Fibroblast of skin of right quadriceps (primary cell): ENCODE measurements around the gene SIRPD.
"Not testable (repeated sequence)": the region's sequence is repeated elsewhere in the genome, so short reads cannot be mapped to it uniquely, and the experiment has no call there.

ENCODE experiments used
- DNase-seq: peaks from one replicate; pipeline ENCODE4 v3.0.0-alpha.2; 2013

The SIRPD gene

GRCh38 chr20:1557605-1558004 lies at the start of gene SIRPD:
TSS of gene SIRPD (minus strand) at chr20:1557705. CDS start at chr20:1557653, 52 bp downstream.
- DNase-seq, result no peak

GRCh38 chr20:1600736-1601135 lies 43.2 kb upstream of the SIRPD start:
- no peak for DNase-seq

- DNase-seq, result no peak
Observed at GRCh38 chr20:1595333-1595732, 37.8 kb upstream of the SIRPD start.

- DNase-seq, result no peak
Observed at GRCh38 chr20:1588533-1589460, 31.3 kb upstream of the SIRPD start.

GRCh38 chr20:1587781-1588532 lies 30.5 kb upstream of the SIRPD start:
- no peak for DNase-seq

- no peak for DNase-seq
Observed at GRCh38 chr20:1579488-1579887, 22.0 kb upstream of the SIRPD start.

- DNase-seq, result no peak
Observed at GRCh38 chr20:1577906-1578305, 20.4 kb upstream of the SIRPD start.

GRCh38 chr20:1577313-1577712 lies 19.8 kb upstream of the SIRPD start:
- not testable (repeated sequence) for DNase-seq

GRCh38 chr20:1576641-1577040 lies 19.1 kb upstream of the SIRPD start:
- no peak for DNase-seq

GRCh38 chr20:1576003-1576402 lies 18.5 kb upstream of the SIRPD start:
- not testable (repeated sequence) for DNase-seq

- not testable (repeated sequence) for DNase-seq
Observed at GRCh38 chr20:1571583-1571982, 14.1 kb upstream of the SIRPD start.

- no peak for DNase-seq
Observed at GRCh38 chr20:1569415-1569881, 11.9 kb upstream of the SIRPD start.

- no peak for DNase-seq
Observed at GRCh38 chr20:1568163-1568490, 10.6 kb upstream of the SIRPD start.

- peak; percentile 31 for DNase-seq
Observed at GRCh38 chr20:1567392-1568162, 10.1 kb upstream of the SIRPD start.

GRCh38 chr20:1566701-1567100 lies 9.2 kb upstream of the SIRPD start:
- no peak for DNase-seq

- no peak for DNase-seq
Observed at GRCh38 chr20:1565461-1565860, 8.0 kb upstream of the SIRPD start.

- DNase-seq, result no peak
Observed at GRCh38 chr20:1563598-1563997, 6.1 kb upstream of the SIRPD start.

- no peak for DNase-seq
Observed at GRCh38 chr20:1562622-1563021, 5.1 kb upstream of the SIRPD start.

- DNase-seq, result no peak
Observed at GRCh38 chr20:1561350-1561749, 3.8 kb upstream of the SIRPD start.

GRCh38 chr20:1555952-1556351 lies 1.6 kb downstream of the SIRPD start:
- no peak for DNase-seq

- no peak for DNase-seq
Observed at GRCh38 chr20:1539816-1540419, 17.6 kb downstream of the SIRPD start.

- DNase-seq, result no peak
Observed at GRCh38 chr20:1538655-1539054, 18.9 kb downstream of the SIRPD start.

- DNase-seq, result no peak
Observed at GRCh38 chr20:1537731-1538058, 19.8 kb downstream of the SIRPD start.
